Thoracic aorta (tissue), 2 donors: ENCODE results near the gene CD72. TPM values are rescaled to one million over a fixed set of nuclear protein-coding genes. Genes with fewer than 3 reads are reported as not detected.

Experiments
- ATAC-seq: fragments of 150-250 bp; one replicate; pipeline ENCODE4 v1.8.0; 2017; ENCODE audit warnings: low read depth; ENCODE audit not compliant: insufficient number of reproducible peaks, low FRiP score
- DNase-seq: peaks from one replicate; pipeline ENCODE4 v3.0.0-alpha.2; 2020; ENCODE audit warnings: low spot score
- H3K27ac ChIP-seq, 2 donors: fragments of 200-600 bp; sonication (generic); 1 replicate in 1 of 2; 2 replicates in 1 of 2; pipeline ENCODE4 v1.5.1; 2016; ENCODE audit warnings: mild to moderate bottlenecking in 2 of 2, moderate library complexity in 2 of 2
- H3K27me3 ChIP-seq: fragments of 200-600 bp; sonication (generic); replicated peaks from 2 replicates; pipeline ENCODE4 v1.6.0; 2016; ENCODE audit warnings: mild to moderate bottlenecking; ENCODE audit not compliant: insufficient read depth
- H3K36me3 ChIP-seq: fragments of 200-600 bp; sonication (generic); one replicate; pipeline ENCODE4 v1.5.1; 2016
- H3K4me1 ChIP-seq, 2 donors: fragments of 200-600 bp; sonication (generic); 1 replicate in 1 of 2; 2 replicates in 1 of 2; pipeline versions ENCODE4 v1.5.1 to v1.6.0; 2016; ENCODE audit warnings: low read depth in 2 of 2, mild to moderate bottlenecking in 1 of 2; ENCODE audit not compliant: control insufficient read depth in 1 of 2
- H3K4me3 ChIP-seq: fragments of 200-600 bp; sonication (generic); 2 replicates; pipeline ENCODE4 v1.5.1; 2016; ENCODE audit warnings: mild to moderate bottlenecking
- H3K9me3 ChIP-seq: fragments of 200-600 bp; sonication (generic); 2 replicates; pipeline ENCODE4 v1.5.1; 2016
- total RNA-seq, 2 donors: library from RNA; depleted of rRNA; stranded (reverse); fragments of >200 nt; gene quantifications; one replicate each; pipeline versions ENCODE4 v1.1.0 to v1.2.3, GENCODE V29; 2016
- TF ChIP-seq, protein P1 (sequence below): fragments of 200-600 bp; sonication (generic); IDR thresholded peaks from one replicate; pipeline ENCODE4 v1.5.1; 2019; ENCODE audit warnings: antibody characterized with exemption

The CD72 gene
- total RNA-seq, 2 donors from 2014 or later, result 2.2 to 9.9 TPM

DNA sequence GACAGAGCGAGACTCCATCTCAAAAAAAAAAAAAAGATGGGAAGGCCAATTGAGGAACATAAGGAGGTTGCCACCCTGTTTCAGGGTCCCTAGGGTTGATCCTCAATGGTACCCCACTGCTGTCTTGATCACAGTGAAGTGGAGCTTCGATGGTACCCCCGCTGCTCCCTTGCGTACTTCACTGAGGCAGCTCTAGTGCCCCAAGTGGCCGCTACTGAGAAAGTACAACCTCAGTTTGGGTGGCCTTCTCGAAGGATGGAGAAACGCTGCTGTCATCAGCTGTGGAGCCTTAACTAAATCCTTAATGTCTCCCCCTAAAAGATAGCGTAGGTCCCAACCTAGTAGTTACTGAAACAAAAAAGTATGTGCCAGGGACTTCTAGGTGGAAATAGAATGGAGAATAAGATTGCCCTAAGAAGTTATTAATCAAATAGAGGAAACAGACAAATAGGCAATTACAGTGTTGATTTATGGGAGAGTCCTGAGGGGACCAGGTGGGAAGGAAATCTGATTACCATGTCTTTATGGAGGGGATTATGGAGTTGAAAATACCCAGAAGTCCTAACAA is 6.9 kb downstream of the CD72 start:
- Histone ChIP-seq H3K27me3 (no peaks in the 10 kb centered on the region), H3K27ac (no peak overlapping the region), H3K4me3 (no peak overlapping the region), H3K36me3 (peaks cover 24% of the 10 kb centered on the region), H3K4me1 (peaks cover 7 to 10% of the 10 kb centered on the region in 2 donors), H3K9me3 (no peaks in the 10 kb centered on the region)
- ATAC-seq (no peak), DNase-seq (no peak)
- TF ChIP-seq, protein P1, sequence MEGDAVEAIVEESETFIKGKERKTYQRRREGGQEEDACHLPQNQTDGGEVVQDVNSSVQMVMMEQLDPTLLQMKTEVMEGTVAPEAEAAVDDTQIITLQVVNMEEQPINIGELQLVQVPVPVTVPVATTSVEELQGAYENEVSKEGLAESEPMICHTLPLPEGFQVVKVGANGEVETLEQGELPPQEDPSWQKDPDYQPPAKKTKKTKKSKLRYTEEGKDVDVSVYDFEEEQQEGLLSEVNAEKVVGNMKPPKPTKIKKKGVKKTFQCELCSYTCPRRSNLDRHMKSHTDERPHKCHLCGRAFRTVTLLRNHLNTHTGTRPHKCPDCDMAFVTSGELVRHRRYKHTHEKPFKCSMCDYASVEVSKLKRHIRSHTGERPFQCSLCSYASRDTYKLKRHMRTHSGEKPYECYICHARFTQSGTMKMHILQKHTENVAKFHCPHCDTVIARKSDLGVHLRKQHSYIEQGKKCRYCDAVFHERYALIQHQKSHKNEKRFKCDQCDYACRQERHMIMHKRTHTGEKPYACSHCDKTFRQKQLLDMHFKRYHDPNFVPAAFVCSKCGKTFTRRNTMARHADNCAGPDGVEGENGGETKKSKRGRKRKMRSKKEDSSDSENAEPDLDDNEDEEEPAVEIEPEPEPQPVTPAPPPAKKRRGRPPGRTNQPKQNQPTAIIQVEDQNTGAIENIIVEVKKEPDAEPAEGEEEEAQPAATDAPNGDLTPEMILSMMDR, result peak; percentile 57

DNA sequence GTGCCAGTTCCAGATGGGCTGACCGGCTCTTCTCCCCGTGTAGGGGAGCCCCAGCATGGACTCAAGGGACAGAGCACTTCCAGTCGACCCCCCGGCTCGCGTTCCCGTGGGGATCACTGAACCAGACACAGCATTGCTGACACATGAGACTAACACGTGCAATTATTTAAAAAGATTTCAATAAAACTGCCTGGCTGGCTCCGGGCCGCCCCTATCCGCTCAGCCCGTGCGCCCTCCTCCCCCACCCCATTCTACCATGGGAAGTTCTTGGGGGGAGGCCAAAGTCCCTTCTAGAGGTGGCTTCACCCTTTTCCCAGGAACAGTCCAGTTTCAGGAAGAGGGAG is 8.4 kb downstream of the CD72 start:
- Histone ChIP-seq H3K9me3 (no peaks in the 10 kb centered on the region), H3K27ac (no peak overlapping the region), H3K27me3 (no peaks in the 10 kb centered on the region), H3K4me1 (peaks cover 11 to 15% of the 10 kb centered on the region in 2 donors), H3K4me3 (no peak overlapping the region), H3K36me3 (peaks cover 24% of the 10 kb centered on the region)
- ATAC-seq (no peak), DNase-seq (no peak)
- TF ChIP-seq, protein P1, result no peak

- no peaks in the 10 kb centered on the region for H3K27me3 ChIP-seq
- no peak for DNase-seq
- no peak for ATAC-seq
- TF ChIP-seq, protein P1, result no peak
- H3K27ac ChIP-seq, result no peak overlapping the region
- no peaks in the 10 kb centered on the region for H3K9me3 ChIP-seq
- peaks cover 11 to 15% of the 10 kb centered on the region in 2 donors for H3K4me1 ChIP-seq
- no peak overlapping the region for H3K4me3 ChIP-seq
- peaks cover 24% of the 10 kb centered on the region for H3K36me3 ChIP-seq
Measured at GRCh38 chr9:35609001-35609819, 9.0 kb downstream of the CD72 start.

- Histone ChIP-seq H3K4me1 (peaks cover 13 to 17% of the 10 kb centered on the region in 2 donors), H3K36me3 (peaks cover 24% of the 10 kb centered on the region), H3K27me3 (no peaks in the 10 kb centered on the region), H3K9me3 (no peaks in the 10 kb centered on the region), H3K27ac (no peak overlapping the region), H3K4me3 (no peak overlapping the region)
- TF ChIP-seq, protein P1, result no peak
- DNase-seq, result no peak
- no peak for ATAC-seq
Measured at GRCh38 chr9:35608221-35608620, 10.0 kb downstream of the CD72 start.

GRCh38 chr9:35606726-35607125 is 11.5 kb downstream of the CD72 start:
- no peak overlapping the region for H3K27ac ChIP-seq
- ATAC-seq (no peak), DNase-seq (no peak)
- H3K36me3 ChIP-seq, result peaks cover 24% of the 10 kb centered on the region
- no peaks in the 10 kb centered on the region for H3K9me3 ChIP-seq
- TF ChIP-seq, protein P1, result no peak
- H3K27me3 ChIP-seq, result no peaks in the 10 kb centered on the region
- peak overlapping the region; percentile 90 for H3K4me3 ChIP-seq
- peaks cover 19 to 25% of the 10 kb centered on the region in 2 donors for H3K4me1 ChIP-seq
